Measurements from ENCODE around the gene BNC2. TPM values are rescaled to one million over a fixed set of nuclear protein-coding genes. Genes with fewer than 3 reads are reported as not detected.

The BNC2 gene
- total RNA-seq, 1 experiment from 2014 or later, result 2.9 TPM

DNA sequence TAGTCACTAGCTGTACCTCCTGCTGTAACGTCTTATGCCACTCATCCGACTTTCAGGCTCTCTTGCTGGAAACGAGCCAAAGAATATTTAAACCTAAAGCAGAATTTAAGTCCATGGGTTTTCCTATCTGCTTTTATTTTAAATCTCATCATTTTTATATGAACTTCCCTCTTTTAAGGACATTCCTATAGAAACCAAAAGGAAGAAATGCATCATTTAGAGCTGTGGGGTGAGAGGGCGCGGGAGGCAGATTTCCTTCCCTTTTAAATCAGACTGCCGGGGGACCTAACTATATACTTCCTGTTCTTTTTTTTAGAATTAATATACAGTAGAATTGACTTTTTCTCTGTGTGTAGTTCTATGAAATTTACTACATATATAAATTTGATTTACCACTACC is 468.8 kb downstream of the BNC2 start:
- Histone ChIP-seq H3F3A (ENCODE audit: insufficient read depth, low read depth) (0 out of 2 replicates have a peak, but pooled peaks cover 4% of the 10 kb centered on the region), H3K27me3 (ENCODE audit: insufficient read depth, low read depth) (no peaks in the 10 kb centered on the region), H3K79me2 (ENCODE audit: low read depth) (no peaks in the 10 kb centered on the region), H2AFZ (no peak overlapping the region), H3K27ac (no peak overlapping the region), H3K4me3 (no peak overlapping the region), H3K9me2 (ENCODE audit: insufficient read depth) (no peaks in the 10 kb centered on the region), H3K4me1 (replicated peaks; ENCODE audit: insufficient read depth) (peaks cover 10% of the 10 kb centered on the region; the same call in 1 of the 2 replicates), H3K36me3 (ENCODE audit: low read depth) (no peaks in the 10 kb centered on the region), H4K20me1 (ENCODE audit: insufficient read depth) (no peaks in the 10 kb centered on the region), H3K4me2 (no peak overlapping the region), H3K9me3 (ENCODE audit: insufficient read depth, low read depth) (no peaks in the 10 kb centered on the region; the same call in 1 of the 2 replicates)
- intact Hi-C loops (cut with micrococcal nuclease; ENCODE audit: unreplicated experiment), result no loop called here
- no peak for TF ChIP-seq EZH2 (IDR thresholded peaks at IDR 0.05; ENCODE audit: low read depth)
- TF ChIP-seq, protein P1, sequence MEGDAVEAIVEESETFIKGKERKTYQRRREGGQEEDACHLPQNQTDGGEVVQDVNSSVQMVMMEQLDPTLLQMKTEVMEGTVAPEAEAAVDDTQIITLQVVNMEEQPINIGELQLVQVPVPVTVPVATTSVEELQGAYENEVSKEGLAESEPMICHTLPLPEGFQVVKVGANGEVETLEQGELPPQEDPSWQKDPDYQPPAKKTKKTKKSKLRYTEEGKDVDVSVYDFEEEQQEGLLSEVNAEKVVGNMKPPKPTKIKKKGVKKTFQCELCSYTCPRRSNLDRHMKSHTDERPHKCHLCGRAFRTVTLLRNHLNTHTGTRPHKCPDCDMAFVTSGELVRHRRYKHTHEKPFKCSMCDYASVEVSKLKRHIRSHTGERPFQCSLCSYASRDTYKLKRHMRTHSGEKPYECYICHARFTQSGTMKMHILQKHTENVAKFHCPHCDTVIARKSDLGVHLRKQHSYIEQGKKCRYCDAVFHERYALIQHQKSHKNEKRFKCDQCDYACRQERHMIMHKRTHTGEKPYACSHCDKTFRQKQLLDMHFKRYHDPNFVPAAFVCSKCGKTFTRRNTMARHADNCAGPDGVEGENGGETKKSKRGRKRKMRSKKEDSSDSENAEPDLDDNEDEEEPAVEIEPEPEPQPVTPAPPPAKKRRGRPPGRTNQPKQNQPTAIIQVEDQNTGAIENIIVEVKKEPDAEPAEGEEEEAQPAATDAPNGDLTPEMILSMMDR (conservative IDR thresholded peaks at IDR 0.05), result no peak
- no peak for DNase-seq
- ChIA-PET POLR2A (ENCODE audit: unreplicated experiment) (no interaction called here), CTCF (no interaction called here)
- BruUV-seq (replicated peaks), result no TSS peak

GRCh38 chr9:16398691-16399090 is 471.8 kb downstream of the BNC2 start:
- H2AFZ ChIP-seq, result no peak overlapping the region
- no peaks in the 10 kb centered on the region for H4K20me1 ChIP-seq (ENCODE audit: insufficient read depth)
- no peak for DNase-seq
- no peaks in the 10 kb centered on the region for H3K36me3 ChIP-seq (ENCODE audit: low read depth)
- H3K27me3 ChIP-seq (ENCODE audit: insufficient read depth, low read depth), result no peaks in the 10 kb centered on the region
- no TSS peak for BruUV-seq (replicated peaks)
- H3F3A ChIP-seq (ENCODE audit: insufficient read depth, low read depth), result 0 out of 2 replicates have a peak, but pooled peaks cover 4% of the 10 kb centered on the region
- ChIA-PET POLR2A (ENCODE audit: unreplicated experiment) (no interaction called here), CTCF (no interaction called here)
- no peak overlapping the region for H3K4me2 ChIP-seq
- H3K9me3 ChIP-seq (ENCODE audit: insufficient read depth, low read depth), result no peaks in the 10 kb centered on the region; the same call in 1 of the 2 replicates
- intact Hi-C loops (cut with micrococcal nuclease; ENCODE audit: unreplicated experiment), result no loop called here
- H3K79me2 ChIP-seq (ENCODE audit: low read depth), result no peaks in the 10 kb centered on the region
- H3K4me3 ChIP-seq, result no peak overlapping the region
- H3K4me1 ChIP-seq (replicated peaks; ENCODE audit: insufficient read depth), result peaks cover 10% of the 10 kb centered on the region; the same call in 1 of the 2 replicates
- H3K9me2 ChIP-seq (ENCODE audit: insufficient read depth), result no peaks in the 10 kb centered on the region
- no peak overlapping the region for H3K27ac ChIP-seq
- TF ChIP-seq EZH2 (IDR thresholded peaks at IDR 0.05; ENCODE audit: low read depth), result no peak
- TF ChIP-seq, protein P1 (conservative IDR thresholded peaks at IDR 0.05), result no peak

DNA sequence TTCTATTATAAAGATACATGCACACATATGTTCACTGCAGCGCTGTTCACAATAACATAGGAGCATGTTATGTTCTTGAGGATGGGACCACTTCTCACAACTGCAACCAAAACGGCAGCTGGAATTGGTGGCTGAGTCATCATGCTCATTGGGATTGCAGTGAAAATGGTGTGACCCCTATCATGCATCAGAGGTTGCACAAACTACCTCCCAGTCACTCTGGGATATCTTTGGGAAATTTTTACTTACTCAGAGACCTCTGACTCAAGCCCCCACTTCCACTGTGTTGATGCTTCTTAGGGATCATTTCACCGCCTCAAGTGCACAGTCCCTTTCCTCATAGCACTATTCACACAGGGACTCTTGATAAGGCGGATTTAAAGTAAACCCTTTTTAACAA is 474.1 kb downstream of the BNC2 start:
- DNase-seq, result no peak
- Histone ChIP-seq H3K9me3 (ENCODE audit: insufficient read depth, low read depth) (no peaks in the 10 kb centered on the region; the same call in 1 of the 2 replicates), H3K4me3 (no peak overlapping the region), H3K27ac (no peak overlapping the region), H3K4me2 (no peak overlapping the region), H3K9me2 (ENCODE audit: insufficient read depth) (no peaks in the 10 kb centered on the region), H4K20me1 (ENCODE audit: insufficient read depth) (no peaks in the 10 kb centered on the region), H2AFZ (no peak overlapping the region), H3F3A (ENCODE audit: insufficient read depth, low read depth) (0 out of 2 replicates have a peak, but pooled peaks cover 4% of the 10 kb centered on the region), H3K79me2 (ENCODE audit: low read depth) (no peaks in the 10 kb centered on the region), H3K36me3 (ENCODE audit: low read depth) (no peaks in the 10 kb centered on the region), H3K27me3 (ENCODE audit: insufficient read depth, low read depth) (no peaks in the 10 kb centered on the region), H3K4me1 (replicated peaks; ENCODE audit: insufficient read depth) (peaks cover 10% of the 10 kb centered on the region; the same call in 1 of the 2 replicates)
- CTCF ChIA-PET, result no interaction called here
- intact Hi-C loops (cut with micrococcal nuclease; ENCODE audit: unreplicated experiment), result no loop called here
- BruUV-seq (replicated peaks), result no TSS peak
- POLR2A ChIA-PET (ENCODE audit: unreplicated experiment), result no interaction called here
- TF ChIP-seq, protein P1 (conservative IDR thresholded peaks at IDR 0.05), result no peak
- TF ChIP-seq EZH2 (IDR thresholded peaks at IDR 0.05; ENCODE audit: low read depth), result no peak

Measured in PC-9 (cell line).